HG02642 (cell line): ENCODE measurements around the gene ZDHHC19.
"Not testable (repeated sequence)": the region's sequence is repeated elsewhere in the genome, so short reads cannot be mapped to it uniquely, and the experiment has no call there.

Experiments
- ATAC-seq: cut with Tn5 transposase; IDR thresholded peaks from one replicate; pipeline ENCODE4 v1.9.1; 2021; ENCODE audit warnings: mild to moderate bottlenecking; ENCODE audit not compliant: unreplicated experiment, poor library complexity

ZDHHC19 gene

GRCh38 chr3:196181127-196181546, 30.1 kb downstream of the ZDHHC19 start:
- ATAC-seq = no peak

GRCh38 chr3:196180346-196180745, 30.9 kb downstream of the ZDHHC19 start:
- no peak for ATAC-seq

GRCh38 chr3:196179380-196180308, 31.6 kb downstream of the ZDHHC19 start:
- ATAC-seq = peak; percentile 68

- ATAC-seq = no peak
Measured at GRCh38 chr3:196178993-196179379, 32.2 kb downstream of the ZDHHC19 start.

GRCh38 chr3:196177967-196178366, 33.2 kb downstream of the ZDHHC19 start:
- no peak for ATAC-seq

- ATAC-seq = no peak
Measured at GRCh38 chr3:196177567-196177966, 33.6 kb downstream of the ZDHHC19 start.

GRCh38 chr3:196175722-196176121, 35.5 kb downstream of the ZDHHC19 start:
- no peak for ATAC-seq

- ATAC-seq = no peak
Measured at GRCh38 chr3:196175116-196175625, 36.0 kb downstream of the ZDHHC19 start.

GRCh38 chr3:196174652-196175051, 36.5 kb downstream of the ZDHHC19 start:
- ATAC-seq = no peak

- ATAC-seq = not testable (repeated sequence)
Measured at GRCh38 chr3:196170296-196170695, 40.9 kb downstream of the ZDHHC19 start.

GRCh38 chr3:196169836-196170240, 41.4 kb downstream of the ZDHHC19 start:
- ATAC-seq = no peak

- ATAC-seq = no peak
Measured at GRCh38 chr3:196168808-196169391, 42.3 kb downstream of the ZDHHC19 start.

- no peak for ATAC-seq
Measured at GRCh38 chr3:196166741-196167140, 44.5 kb downstream of the ZDHHC19 start.

GRCh38 chr3:196165850-196166249, 45.4 kb downstream of the ZDHHC19 start:
- no peak for ATAC-seq

- ATAC-seq = not testable (repeated sequence)
Measured at GRCh38 chr3:196165006-196165575, 46.1 kb downstream of the ZDHHC19 start.

- ATAC-seq = no peak
Measured at GRCh38 chr3:196164576-196164975, 46.6 kb downstream of the ZDHHC19 start.

- no peak for ATAC-seq
Measured at GRCh38 chr3:196163666-196164493, 47.3 kb downstream of the ZDHHC19 start.

GRCh38 chr3:196163212-196163611, 48.0 kb downstream of the ZDHHC19 start:
- ATAC-seq = no peak

- no peak for ATAC-seq
Measured at GRCh38 chr3:196162679-196163078, 48.5 kb downstream of the ZDHHC19 start.
